Liver (tissue), 3 donors: ENCODE results near the gene RTP4.

Experiments
- CTCF ChIP-seq: fragments of 150-350 bp; IDR thresholded peaks from 2 replicates; pipeline ENCODE4 v1.5.1; 2017; ENCODE audit warnings: improper control_type of control experiment, low read depth, low read length; ENCODE audit not compliant: missing input control
- FOXA1 ChIP-seq: IDR thresholded peaks from 2 replicates; pipeline ENCODE4 v1.6.1; 2016; ENCODE audit warnings: antibody characterized with exemption
- GABPA ChIP-seq, 2 donors: IDR thresholded peaks in 1 of 2; conservative IDR thresholded peaks in 1 of 2; 2 replicates each; pipeline ENCODE4 v1.6.1; 2016; ENCODE audit warnings: antibody characterized with exemption in 2 of 2, mild to moderate bottlenecking in 1 of 2, moderate library complexity in 1 of 2
- JUND ChIP-seq, 2 donors: IDR thresholded peaks; 2 replicates each; pipeline ENCODE4 v1.6.1; 2016; ENCODE audit warnings: antibody characterized with exemption in 2 of 2
- MAX ChIP-seq: IDR thresholded peaks from 2 replicates; pipeline ENCODE4 v1.6.1; 2016; ENCODE audit warnings: antibody characterized with exemption
- TAF1 ChIP-seq: conservative IDR thresholded peaks from 2 replicates; pipeline ENCODE4 v1.6.1; 2016; ENCODE audit warnings: antibody characterized with exemption, mild to moderate bottlenecking
- YY1 ChIP-seq: IDR thresholded peaks from 2 replicates; pipeline ENCODE4 v1.6.1; 2016; ENCODE audit warnings: antibody characterized with exemption, mild to moderate bottlenecking
- TF ChIP-seq, protein P1 (sequence below): IDR thresholded peaks from 2 replicates; pipeline ENCODE4 v1.6.1; 2016; ENCODE audit warnings: antibody characterized with exemption, mild to moderate bottlenecking
- donor health status: healthy.
- donor health status: healthy.

- no peak for TF ChIP-seq CTCF
- TF ChIP-seq, protein P1, sequence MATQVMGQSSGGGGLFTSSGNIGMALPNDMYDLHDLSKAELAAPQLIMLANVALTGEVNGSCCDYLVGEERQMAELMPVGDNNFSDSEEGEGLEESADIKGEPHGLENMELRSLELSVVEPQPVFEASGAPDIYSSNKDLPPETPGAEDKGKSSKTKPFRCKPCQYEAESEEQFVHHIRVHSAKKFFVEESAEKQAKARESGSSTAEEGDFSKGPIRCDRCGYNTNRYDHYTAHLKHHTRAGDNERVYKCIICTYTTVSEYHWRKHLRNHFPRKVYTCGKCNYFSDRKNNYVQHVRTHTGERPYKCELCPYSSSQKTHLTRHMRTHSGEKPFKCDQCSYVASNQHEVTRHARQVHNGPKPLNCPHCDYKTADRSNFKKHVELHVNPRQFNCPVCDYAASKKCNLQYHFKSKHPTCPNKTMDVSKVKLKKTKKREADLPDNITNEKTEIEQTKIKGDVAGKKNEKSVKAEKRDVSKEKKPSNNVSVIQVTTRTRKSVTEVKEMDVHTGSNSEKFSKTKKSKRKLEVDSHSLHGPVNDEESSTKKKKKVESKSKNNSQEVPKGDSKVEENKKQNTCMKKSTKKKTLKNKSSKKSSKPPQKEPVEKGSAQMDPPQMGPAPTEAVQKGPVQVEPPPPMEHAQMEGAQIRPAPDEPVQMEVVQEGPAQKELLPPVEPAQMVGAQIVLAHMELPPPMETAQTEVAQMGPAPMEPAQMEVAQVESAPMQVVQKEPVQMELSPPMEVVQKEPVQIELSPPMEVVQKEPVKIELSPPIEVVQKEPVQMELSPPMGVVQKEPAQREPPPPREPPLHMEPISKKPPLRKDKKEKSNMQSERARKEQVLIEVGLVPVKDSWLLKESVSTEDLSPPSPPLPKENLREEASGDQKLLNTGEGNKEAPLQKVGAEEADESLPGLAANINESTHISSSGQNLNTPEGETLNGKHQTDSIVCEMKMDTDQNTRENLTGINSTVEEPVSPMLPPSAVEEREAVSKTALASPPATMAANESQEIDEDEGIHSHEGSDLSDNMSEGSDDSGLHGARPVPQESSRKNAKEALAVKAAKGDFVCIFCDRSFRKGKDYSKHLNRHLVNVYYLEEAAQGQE: no peak
- TF ChIP-seq TAF1: no peak
- no peak for TF ChIP-seq GABPA (IDR thresholded peaks at IDR 0.05 in 1 of 2, conservative IDR thresholded peaks at IDR 0.05 in 1 of 2)
- TF ChIP-seq YY1: no peak
- TF ChIP-seq FOXA1: no peak
- no peak for TF ChIP-seq JUND (IDR thresholded peaks at IDR 0.05)
- no peak for TF ChIP-seq MAX
Observed at GRCh38 chr3:187336322-187336721, 31.9 kb upstream of the RTP4 start.
